HepG2 (cell line): ENCODE measurements around the gene SNRNP200. TPM values are rescaled to one million over a fixed set of nuclear protein-coding genes. Genes with fewer than 3 reads are reported as not detected.

Source experiments
- CCAR2 ChIP-seq: fragments of 200-400 bp; formaldehyde crosslinking; optimal IDR thresholded peaks from 2 replicates; pipeline ENCODE3; 2018; ENCODE audit warnings: low read depth, mild to moderate bottlenecking, low read length, moderate library complexity
- CHCHD3 ChIP-seq: sonication (generic); formaldehyde crosslinking; IDR thresholded peaks from 2 replicates; pipeline ENCODE4 v1.8.0; 2022; ENCODE audit warnings: mild to moderate bottlenecking, missing genetic modification reagents, moderate library complexity
- GATAD1 ChIP-seq: IDR thresholded peaks from 2 replicates; pipeline ENCODE4 v1.6.1; 2016; ENCODE audit warnings: missing genetic modification reagents, missing compliant biosample characterization
- SCMH1 ChIP-seq: sonication (generic); formaldehyde crosslinking; IDR thresholded peaks from 2 replicates; pipeline ENCODE4 v1.9.0; 2021; ENCODE audit warnings: missing genetic modification reagents, mild to moderate bottlenecking, borderline replicate concordance
- SIX4 ChIP-seq: sonication (generic); formaldehyde crosslinking; IDR thresholded peaks from 2 replicates; pipeline ENCODE4 v1.4.0; 2020; ENCODE audit warnings: missing genetic modification reagents
- ZBTB38 ChIP-seq: sonication (generic); formaldehyde crosslinking; IDR thresholded peaks from 2 replicates; pipeline ENCODE4 v1.5.1; 2020; ENCODE audit warnings: mild to moderate bottlenecking, missing genetic modification reagents
- ZFX ChIP-seq: sonication (generic); formaldehyde crosslinking; IDR thresholded peaks from 2 replicates; pipeline ENCODE4 v1.4.0; 2020; ENCODE audit warnings: mild to moderate bottlenecking, low read depth, missing genetic modification reagents, moderate library complexity
- ZNF292 ChIP-seq: sonication (generic); formaldehyde crosslinking; IDR thresholded peaks from 2 replicates; pipeline ENCODE4 v1.8.1; 2022; ENCODE audit warnings: mild to moderate bottlenecking, low read depth, missing genetic modification reagents, borderline replicate concordance
- ZNF335 ChIP-seq: sonication (generic); formaldehyde crosslinking; IDR thresholded peaks from 2 replicates; pipeline ENCODE4 v1.4.0; 2020; ENCODE audit warnings: missing genetic modification reagents
- ZNF558 ChIP-seq: sonication (generic); formaldehyde crosslinking; IDR thresholded peaks from 2 replicates; pipeline ENCODE4 v1.9.0; 2022; ENCODE audit warnings: mild to moderate bottlenecking, missing genetic modification reagents, borderline replicate concordance
- ZNF567 ChIP-seq: sonication (generic); formaldehyde crosslinking; IDR thresholded peaks from 2 replicates; pipeline ENCODE4 v1.8.1; 2023; ENCODE audit warnings: mild to moderate bottlenecking, missing genetic modification reagents, borderline replicate concordance
- ZNF773 ChIP-seq: sonication (generic); formaldehyde crosslinking; IDR thresholded peaks from 2 replicates; pipeline ENCODE4 v1.4.0; 2020; ENCODE audit warnings: missing genetic modification reagents, borderline replicate concordance
- polyA plus RNA-seq, 8 experiments: library from polyadenylated mRNA; depleted of rRNA in 3 of 8; stranded (reverse) in 7 of 8; unstranded in 1 of 8; fragments of >200 nt; fragmentation: Illumina TruSeq in 4 of 8; extraction: Trizol in 4 of 8; gene quantifications; 2 replicates each; pipeline versions ENCODE4 v1.2.1 to v1.2.3, GENCODE V29; 2011 to 2016; ENCODE audit warnings: low read depth in 4 of 8, missing spikeins in 1 of 8, mixed read lengths in 1 of 8; ENCODE audit not compliant: insufficient read depth in 1 of 8
- total RNA-seq, 5 experiments: library from RNA; depleted of rRNA; stranded (reverse); fragments of >200 nt; fragmentation: Illumina TruSeq; extraction: Trizol; gene quantifications; 2 replicates each; pipeline ENCODE4 v1.2.3, GENCODE V29; 2016; ENCODE audit warnings: low read depth in 1 of 5
- TF ChIP-seq, protein P1 (sequence below): IDR thresholded peaks from 2 replicates; pipeline ENCODE4 v1.6.1; 2016; ENCODE audit warnings: low read depth, control low read depth
- TF ChIP-seq, protein P2 (sequence below): IDR thresholded peaks from 2 replicates; pipeline ENCODE4 v1.6.1; 2018; ENCODE audit warnings: missing genetic modification reagents
- TF ChIP-seq, protein P3 (sequence below), 2 experiments: sonication (generic) in 1 of 2; formaldehyde crosslinking in 1 of 2; IDR thresholded peaks; 2 replicates each; pipeline versions ENCODE4 v1.5.1 to v1.6.1; 2011 to 2020; ENCODE audit warnings: borderline replicate concordance in 1 of 2, low read depth in 1 of 2, low read length in 1 of 2, mild to moderate bottlenecking in 1 of 2, missing genetic modification reagents in 1 of 2, moderate library complexity in 1 of 2
- TF ChIP-seq, protein P4 (sequence below): sonication (generic); formaldehyde crosslinking; IDR thresholded peaks from 2 replicates; pipeline ENCODE4 v1.8.1; 2023; ENCODE audit warnings: missing genetic modification reagents, mild to moderate bottlenecking, borderline replicate concordance
- TF ChIP-seq, protein P5 (sequence below): sonication (generic); formaldehyde crosslinking; IDR thresholded peaks from 2 replicates; pipeline ENCODE4 v1.9.0; 2022; ENCODE audit warnings: low read depth, missing genetic modification reagents
- TF ChIP-seq, protein P6 (sequence below): sonication (generic); formaldehyde crosslinking; IDR thresholded peaks from 2 replicates; pipeline ENCODE4 v1.9.0; 2021; ENCODE audit warnings: missing genetic modification reagents, borderline replicate concordance

The SNRNP200 gene
- total and polyA plus RNA-seq, 2 of the 13 experiments (the other 11 are each of a cell fraction or from before 2014, with no cell fraction given): 99.0 to 232 TPM

DNA sequence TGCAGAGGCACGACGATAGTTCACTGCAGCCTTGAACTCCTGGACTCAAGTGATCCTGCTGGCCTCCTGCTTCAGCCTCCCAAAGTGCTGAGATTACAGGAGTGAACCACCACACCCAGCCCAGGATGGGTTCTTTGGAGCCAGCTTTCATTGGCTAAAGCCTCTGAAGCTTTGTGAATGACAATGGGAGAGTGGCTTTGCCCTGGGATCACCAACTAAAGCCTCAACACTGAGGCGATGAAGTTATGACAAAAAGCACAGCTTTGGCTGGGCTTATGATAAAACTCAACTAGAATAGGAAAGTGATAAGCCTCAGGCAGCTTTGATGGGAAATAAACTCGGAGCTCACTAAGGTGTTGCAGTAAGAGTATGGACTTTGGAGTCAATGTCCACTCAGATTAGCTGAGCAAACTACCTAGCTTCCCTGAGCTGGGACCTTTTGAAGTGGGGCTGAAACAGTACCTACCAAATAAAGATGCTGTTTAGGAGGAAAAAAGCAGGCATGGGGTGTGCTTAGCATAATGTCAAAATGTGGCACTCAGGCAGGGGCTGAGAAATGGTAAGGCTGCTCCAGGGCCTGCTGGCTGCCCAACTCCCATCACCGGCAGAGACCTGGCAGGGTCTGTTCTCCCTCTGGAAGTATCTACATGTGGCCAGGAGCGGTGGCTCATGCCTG lies 43.9 kb downstream of the SNRNP200 start (continued):
- TF ChIP-seq ZNF558 (CRISPR knock-in tag) (no peak), SIX4 (CRISPR knock-in tag) (peak; percentile 13; the same call in 1 of the 2 replicates), ZNF335 (CRISPR knock-in tag) (no peak), CHCHD3 (no peak), ZNF567 (CRISPR knock-in tag) (no peak), ZNF292 (no peak), ZBTB38 (peak; percentile 66), ZFX (CRISPR knock-in tag) (0 out of 2 replicates have a peak, but pooled peaks have one; percentile 30), CCAR2 (no peak), GATAD1 (CRISPR knock-in tag) (no peak), ZNF773 (CRISPR knock-in tag) (no peak; the same call in 1 of the 2 replicates), SCMH1 (CRISPR knock-in tag) (no peak)
- TF ChIP-seq, protein P1, sequence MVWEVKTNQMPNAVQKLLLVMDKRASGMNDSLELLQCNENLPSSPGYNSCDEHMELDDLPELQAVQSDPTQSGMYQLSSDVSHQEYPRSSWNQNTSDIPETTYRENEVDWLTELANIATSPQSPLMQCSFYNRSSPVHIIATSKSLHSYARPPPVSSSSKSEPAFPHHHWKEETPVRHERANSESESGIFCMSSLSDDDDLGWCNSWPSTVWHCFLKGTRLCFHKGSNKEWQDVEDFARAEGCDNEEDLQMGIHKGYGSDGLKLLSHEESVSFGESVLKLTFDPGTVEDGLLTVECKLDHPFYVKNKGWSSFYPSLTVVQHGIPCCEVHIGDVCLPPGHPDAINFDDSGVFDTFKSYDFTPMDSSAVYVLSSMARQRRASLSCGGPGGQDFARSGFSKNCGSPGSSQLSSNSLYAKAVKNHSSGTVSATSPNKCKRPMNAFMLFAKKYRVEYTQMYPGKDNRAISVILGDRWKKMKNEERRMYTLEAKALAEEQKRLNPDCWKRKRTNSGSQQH (CRISPR knock-in tag): no peak; the same call in 1 of the 2 replicates
- TF ChIP-seq, protein P2, sequence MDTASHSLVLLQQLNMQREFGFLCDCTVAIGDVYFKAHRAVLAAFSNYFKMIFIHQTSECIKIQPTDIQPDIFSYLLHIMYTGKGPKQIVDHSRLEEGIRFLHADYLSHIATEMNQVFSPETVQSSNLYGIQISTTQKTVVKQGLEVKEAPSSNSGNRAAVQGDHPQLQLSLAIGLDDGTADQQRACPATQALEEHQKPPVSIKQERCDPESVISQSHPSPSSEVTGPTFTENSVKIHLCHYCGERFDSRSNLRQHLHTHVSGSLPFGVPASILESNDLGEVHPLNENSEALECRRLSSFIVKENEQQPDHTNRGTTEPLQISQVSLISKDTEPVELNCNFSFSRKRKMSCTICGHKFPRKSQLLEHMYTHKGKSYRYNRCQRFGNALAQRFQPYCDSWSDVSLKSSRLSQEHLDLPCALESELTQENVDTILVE (CRISPR knock-in tag): no peak; the same call in 1 of the 2 replicates
- TF ChIP-seq, protein P3, sequence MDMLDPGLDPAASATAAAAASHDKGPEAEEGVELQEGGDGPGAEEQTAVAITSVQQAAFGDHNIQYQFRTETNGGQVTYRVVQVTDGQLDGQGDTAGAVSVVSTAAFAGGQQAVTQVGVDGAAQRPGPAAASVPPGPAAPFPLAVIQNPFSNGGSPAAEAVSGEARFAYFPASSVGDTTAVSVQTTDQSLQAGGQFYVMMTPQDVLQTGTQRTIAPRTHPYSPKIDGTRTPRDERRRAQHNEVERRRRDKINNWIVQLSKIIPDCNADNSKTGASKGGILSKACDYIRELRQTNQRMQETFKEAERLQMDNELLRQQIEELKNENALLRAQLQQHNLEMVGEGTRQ (IDR thresholded peaks at IDR 0.05; ENCODE audit: low read depth, low read length): no peak
- TF ChIP-seq, protein P3 (CRISPR knock-in tag; IDR thresholded peaks at IDR 0.05; ENCODE audit: borderline replicate concordance): no peak
- TF ChIP-seq, protein P4, sequence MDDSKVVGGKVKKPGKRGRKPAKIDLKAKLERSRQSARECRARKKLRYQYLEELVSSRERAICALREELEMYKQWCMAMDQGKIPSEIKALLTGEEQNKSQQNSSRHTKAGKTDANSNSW: no peak
- TF ChIP-seq, protein P5, sequence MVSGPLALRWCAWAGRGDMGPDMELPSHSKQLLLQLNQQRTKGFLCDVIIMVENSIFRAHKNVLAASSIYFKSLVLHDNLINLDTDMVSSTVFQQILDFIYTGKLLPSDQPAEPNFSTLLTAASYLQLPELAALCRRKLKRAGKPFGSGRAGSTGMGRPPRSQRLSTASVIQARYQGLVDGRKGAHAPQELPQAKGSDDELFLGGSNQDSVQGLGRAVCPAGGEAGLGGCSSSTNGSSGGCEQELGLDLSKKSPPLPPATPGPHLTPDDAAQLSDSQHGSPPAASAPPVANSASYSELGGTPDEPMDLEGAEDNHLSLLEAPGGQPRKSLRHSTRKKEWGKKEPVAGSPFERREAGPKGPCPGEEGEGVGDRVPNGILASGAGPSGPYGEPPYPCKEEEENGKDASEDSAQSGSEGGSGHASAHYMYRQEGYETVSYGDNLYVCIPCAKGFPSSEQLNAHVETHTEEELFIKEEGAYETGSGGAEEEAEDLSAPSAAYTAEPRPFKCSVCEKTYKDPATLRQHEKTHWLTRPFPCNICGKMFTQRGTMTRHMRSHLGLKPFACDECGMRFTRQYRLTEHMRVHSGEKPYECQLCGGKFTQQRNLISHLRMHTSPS (CRISPR knock-in tag): no peak
- TF ChIP-seq, protein P6, sequence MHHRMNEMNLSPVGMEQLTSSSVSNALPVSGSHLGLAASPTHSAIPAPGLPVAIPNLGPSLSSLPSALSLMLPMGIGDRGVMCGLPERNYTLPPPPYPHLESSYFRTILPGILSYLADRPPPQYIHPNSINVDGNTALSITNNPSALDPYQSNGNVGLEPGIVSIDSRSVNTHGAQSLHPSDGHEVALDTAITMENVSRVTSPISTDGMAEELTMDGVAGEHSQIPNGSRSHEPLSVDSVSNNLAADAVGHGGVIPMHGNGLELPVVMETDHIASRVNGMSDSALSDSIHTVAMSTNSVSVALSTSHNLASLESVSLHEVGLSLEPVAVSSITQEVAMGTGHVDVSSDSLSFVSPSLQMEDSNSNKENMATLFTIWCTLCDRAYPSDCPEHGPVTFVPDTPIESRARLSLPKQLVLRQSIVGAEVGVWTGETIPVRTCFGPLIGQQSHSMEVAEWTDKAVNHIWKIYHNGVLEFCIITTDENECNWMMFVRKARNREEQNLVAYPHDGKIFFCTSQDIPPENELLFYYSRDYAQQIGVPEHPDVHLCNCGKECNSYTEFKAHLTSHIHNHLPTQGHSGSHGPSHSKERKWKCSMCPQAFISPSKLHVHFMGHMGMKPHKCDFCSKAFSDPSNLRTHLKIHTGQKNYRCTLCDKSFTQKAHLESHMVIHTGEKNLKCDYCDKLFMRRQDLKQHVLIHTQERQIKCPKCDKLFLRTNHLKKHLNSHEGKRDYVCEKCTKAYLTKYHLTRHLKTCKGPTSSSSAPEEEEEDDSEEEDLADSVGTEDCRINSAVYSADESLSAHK (CRISPR knock-in tag): no peak
